HL-60 (cell line): Measurements from ENCODE around the gene CDC42BPA.

ENCODE experiments used
- DNase-seq, 2 experiments: peaks; one replicate each; pipeline ENCODE4 v3.0.0-alpha.2; 2010 to 2020; ENCODE audit warnings: low read depth in 1 of 2, low spot score in 1 of 2
- H3K27ac ChIP-seq: fragments of 250-450 bp; sonication (Bioruptor Pico); replicated peaks from 2 replicates; pipeline ENCODE4 v1.5.1; 2020; ENCODE audit warnings: mild to moderate bottlenecking, moderate library complexity
- H3K27me3 ChIP-seq: fragments of 250-450 bp; sonication (Bioruptor Pico); 2 replicates; pipeline ENCODE4 v1.5.1; 2021; ENCODE audit warnings: mild to moderate bottlenecking, moderate library complexity; ENCODE audit not compliant: insufficient read depth, poor library complexity, severe bottlenecking
- H3K4me3 ChIP-seq: replicated peaks from 2 replicates; pipeline ENCODE4 v1.5.1; 2011; ENCODE audit warnings: mild to moderate bottlenecking, control low read depth, low read length; ENCODE audit not compliant: insufficient read depth
- GABPA ChIP-seq: IDR thresholded peaks from 2 replicates; pipeline ENCODE4 v1.6.1; 2012; ENCODE audit warnings: low read depth
- POLR2AphosphoS5 ChIP-seq: IDR thresholded peaks from 2 replicates; pipeline ENCODE4 v1.6.1; 2012; ENCODE audit warnings: low read depth
- SPI1 ChIP-seq: IDR thresholded peaks from 2 replicates; pipeline ENCODE4 v1.6.1; 2012; ENCODE audit warnings: low read depth, mild to moderate bottlenecking, borderline replicate concordance
- TF ChIP-seq, protein P1 (sequence below): IDR thresholded peaks from one replicate; pipeline ENCODE4 v1.5.1; 2011; ENCODE audit warnings: low read length, control low read depth, inconsistent platforms; ENCODE audit not compliant: insufficient read depth
- TF ChIP-seq, protein P2 (sequence below): IDR thresholded peaks from 2 replicates; pipeline ENCODE4 v1.6.1; 2012; ENCODE audit warnings: low read depth; ENCODE audit not compliant: insufficient replicate concordance

The CDC42BPA gene

DNA sequence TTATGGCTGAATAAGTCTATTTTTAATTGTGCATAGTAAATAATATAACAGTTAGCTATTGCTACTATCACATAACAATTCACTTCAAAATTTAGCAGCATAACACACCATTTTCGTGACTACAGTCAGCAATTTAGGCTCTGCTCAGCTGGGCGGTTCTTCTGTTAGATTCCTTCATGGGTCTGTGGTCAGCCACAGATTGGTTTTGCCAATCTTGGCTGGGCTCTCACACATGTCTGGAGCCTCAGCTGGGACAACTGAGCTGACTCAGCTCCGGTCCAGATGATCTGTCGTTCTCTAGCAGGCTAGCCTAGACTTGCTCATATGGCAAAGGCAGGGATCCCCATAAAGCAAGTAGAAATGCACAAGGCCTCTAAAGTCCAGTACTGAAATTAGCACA, 15.1 kb upstream of the CDC42BPA start:
- TF ChIP-seq, protein P1, sequence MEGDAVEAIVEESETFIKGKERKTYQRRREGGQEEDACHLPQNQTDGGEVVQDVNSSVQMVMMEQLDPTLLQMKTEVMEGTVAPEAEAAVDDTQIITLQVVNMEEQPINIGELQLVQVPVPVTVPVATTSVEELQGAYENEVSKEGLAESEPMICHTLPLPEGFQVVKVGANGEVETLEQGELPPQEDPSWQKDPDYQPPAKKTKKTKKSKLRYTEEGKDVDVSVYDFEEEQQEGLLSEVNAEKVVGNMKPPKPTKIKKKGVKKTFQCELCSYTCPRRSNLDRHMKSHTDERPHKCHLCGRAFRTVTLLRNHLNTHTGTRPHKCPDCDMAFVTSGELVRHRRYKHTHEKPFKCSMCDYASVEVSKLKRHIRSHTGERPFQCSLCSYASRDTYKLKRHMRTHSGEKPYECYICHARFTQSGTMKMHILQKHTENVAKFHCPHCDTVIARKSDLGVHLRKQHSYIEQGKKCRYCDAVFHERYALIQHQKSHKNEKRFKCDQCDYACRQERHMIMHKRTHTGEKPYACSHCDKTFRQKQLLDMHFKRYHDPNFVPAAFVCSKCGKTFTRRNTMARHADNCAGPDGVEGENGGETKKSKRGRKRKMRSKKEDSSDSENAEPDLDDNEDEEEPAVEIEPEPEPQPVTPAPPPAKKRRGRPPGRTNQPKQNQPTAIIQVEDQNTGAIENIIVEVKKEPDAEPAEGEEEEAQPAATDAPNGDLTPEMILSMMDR = no peak
- no peaks in the 10 kb centered on the region for H3K27me3 ChIP-seq
- no peak overlapping the region for H3K27ac ChIP-seq
- no peak overlapping the region for H3K4me3 ChIP-seq
- DNase-seq = no peak

DNA sequence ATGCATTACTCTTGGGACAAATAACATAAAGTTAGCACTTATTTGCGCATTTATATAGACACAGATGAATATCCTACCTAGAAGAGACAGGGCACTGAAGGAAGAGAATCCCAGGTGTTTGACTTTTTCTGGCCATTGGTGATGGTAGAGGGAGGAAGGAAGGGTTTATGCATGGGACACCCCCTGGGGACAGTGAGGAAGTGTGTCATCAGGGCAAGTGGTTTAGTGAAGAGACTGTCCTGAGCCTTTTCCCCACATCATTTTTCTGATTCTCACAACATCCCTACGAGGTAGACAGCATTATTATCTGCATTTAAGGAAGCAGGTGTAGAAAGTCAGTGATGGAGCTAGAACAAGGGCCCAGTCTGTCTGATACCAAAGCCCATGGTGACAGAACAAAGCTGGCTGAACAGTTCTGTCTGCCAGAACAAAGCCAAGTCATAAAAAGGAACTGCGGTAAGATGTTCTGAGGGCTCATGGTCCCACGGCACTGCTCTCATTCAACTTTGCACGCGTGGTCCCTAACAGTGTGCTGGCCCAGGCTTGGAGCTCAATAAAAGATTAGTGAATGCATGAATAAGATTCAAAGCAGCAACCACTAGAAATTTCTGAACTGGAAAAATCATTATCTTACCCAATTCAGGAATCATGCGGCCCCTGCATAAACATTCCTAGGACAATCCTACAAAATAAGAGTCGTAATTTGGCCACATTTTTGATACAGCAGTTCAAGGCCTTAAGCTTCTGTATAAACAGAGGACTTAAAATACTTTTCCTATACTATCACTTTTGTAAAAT, 12.2 kb upstream of the CDC42BPA start:
- no peak for DNase-seq
- H3K27ac ChIP-seq = no peak overlapping the region
- H3K4me3 ChIP-seq = no peak overlapping the region
- TF ChIP-seq, protein P2, sequence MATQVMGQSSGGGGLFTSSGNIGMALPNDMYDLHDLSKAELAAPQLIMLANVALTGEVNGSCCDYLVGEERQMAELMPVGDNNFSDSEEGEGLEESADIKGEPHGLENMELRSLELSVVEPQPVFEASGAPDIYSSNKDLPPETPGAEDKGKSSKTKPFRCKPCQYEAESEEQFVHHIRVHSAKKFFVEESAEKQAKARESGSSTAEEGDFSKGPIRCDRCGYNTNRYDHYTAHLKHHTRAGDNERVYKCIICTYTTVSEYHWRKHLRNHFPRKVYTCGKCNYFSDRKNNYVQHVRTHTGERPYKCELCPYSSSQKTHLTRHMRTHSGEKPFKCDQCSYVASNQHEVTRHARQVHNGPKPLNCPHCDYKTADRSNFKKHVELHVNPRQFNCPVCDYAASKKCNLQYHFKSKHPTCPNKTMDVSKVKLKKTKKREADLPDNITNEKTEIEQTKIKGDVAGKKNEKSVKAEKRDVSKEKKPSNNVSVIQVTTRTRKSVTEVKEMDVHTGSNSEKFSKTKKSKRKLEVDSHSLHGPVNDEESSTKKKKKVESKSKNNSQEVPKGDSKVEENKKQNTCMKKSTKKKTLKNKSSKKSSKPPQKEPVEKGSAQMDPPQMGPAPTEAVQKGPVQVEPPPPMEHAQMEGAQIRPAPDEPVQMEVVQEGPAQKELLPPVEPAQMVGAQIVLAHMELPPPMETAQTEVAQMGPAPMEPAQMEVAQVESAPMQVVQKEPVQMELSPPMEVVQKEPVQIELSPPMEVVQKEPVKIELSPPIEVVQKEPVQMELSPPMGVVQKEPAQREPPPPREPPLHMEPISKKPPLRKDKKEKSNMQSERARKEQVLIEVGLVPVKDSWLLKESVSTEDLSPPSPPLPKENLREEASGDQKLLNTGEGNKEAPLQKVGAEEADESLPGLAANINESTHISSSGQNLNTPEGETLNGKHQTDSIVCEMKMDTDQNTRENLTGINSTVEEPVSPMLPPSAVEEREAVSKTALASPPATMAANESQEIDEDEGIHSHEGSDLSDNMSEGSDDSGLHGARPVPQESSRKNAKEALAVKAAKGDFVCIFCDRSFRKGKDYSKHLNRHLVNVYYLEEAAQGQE = no peak
- TF ChIP-seq SPI1 (no peak), GABPA (no peak), POLR2AphosphoS5 (no peak)
- TF ChIP-seq, protein P1 = no peak
- no peaks in the 10 kb centered on the region for H3K27me3 ChIP-seq

DNA sequence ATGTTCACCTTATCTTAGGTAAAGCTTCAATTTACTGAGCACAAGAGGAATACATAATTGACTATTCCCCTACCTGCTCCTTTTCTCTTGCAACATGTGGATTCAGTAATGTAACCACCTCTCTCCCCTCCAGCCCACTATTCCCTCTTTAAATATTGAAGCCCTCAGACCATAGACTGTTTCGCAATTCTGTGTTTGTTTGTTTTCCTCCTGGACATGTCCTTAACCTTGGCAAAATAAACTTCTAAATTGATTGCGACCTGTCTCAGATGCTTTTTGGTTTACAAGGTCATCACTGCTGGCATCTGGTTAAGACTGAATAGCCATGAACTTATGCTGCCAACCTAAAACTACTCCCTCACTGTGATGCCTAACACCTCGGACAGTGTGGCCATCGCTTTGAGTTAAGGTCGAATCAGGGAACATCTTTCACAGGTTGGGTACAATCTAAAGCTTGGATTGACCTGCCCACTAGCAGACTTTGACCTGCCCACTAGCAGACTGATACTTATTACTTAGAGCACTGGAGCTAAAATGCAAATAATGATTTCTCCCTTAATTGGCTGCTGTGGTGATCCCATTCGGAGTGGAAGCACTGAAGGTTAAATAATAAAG, 10.2 kb upstream of the CDC42BPA start:
- H3K27ac ChIP-seq = no peak overlapping the region
- H3K4me3 ChIP-seq = no peak overlapping the region
- no peaks in the 10 kb centered on the region for H3K27me3 ChIP-seq
- TF ChIP-seq, protein P2 = no peak
- TF ChIP-seq, protein P1 = no peak
- TF ChIP-seq SPI1 (no peak), GABPA (no peak), POLR2AphosphoS5 (no peak)
- no peak for DNase-seq

DNA sequence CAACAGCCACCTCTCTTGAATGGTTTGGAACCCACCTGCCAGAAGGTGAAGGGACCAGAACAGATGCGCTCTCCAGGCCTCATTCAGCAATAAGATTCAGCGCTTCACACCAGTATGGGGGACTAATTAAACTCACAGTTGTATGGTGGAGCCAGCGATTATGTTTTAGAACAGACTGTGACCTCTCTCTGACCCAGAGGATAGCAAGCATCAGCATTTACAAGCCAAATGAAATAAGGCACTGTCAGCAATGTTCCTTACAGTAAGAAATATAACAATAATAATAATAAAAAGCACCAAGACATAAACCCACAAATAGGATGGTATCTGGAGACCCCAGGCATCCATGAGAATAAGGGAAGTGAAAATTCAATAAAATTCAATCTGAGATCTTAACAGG, 6.9 kb upstream of the CDC42BPA start:
- no peak for TF ChIP-seq SPI1
- TF ChIP-seq, protein P2 = no peak
- TF ChIP-seq GABPA = no peak
- TF ChIP-seq POLR2AphosphoS5 = no peak
- TF ChIP-seq, protein P1 = no peak
- H3K27me3 ChIP-seq = peaks cover 7% of the 10 kb centered on the region
- H3K4me3 ChIP-seq = no peak overlapping the region
- no peak for DNase-seq
- H3K27ac ChIP-seq = no peak overlapping the region
